Measurements from ENCODE around the gene SNCA. TPM values are rescaled to one million over a fixed set of nuclear protein-coding genes. Genes with fewer than 3 reads are reported as not detected.

The SNCA gene
- total and polyA plus RNA-seq, 2 of the 8 experiments (the other 6 are each of a cell fraction or from before 2014, with no cell fraction given): 8.5 to 16.8 TPM

- Histone ChIP-seq H3K27ac (ENCODE audit: low read depth, low read length) (no peak overlapping the region), H3K9ac (replicated peaks in 1 of 4; ENCODE audit: extremely low read depth in 1 of 4, low read depth in 3 of 4, low read length in 3 of 4) (no peak overlapping the region), H2BK12ac (ENCODE audit: low read depth, low read length) (no peak overlapping the region), H3K4me1 (replicated peaks in 1 of 4; ENCODE audit: control insufficient read depth in 3 of 4, insufficient read depth in 4 of 4, low read length in 3 of 4) (peaks cover 0 to 6% (median 3%) of the 10 kb centered on the region in 4 experiments; a peak in 2 of 7 replicates), H3K9me3 (ENCODE audit: insufficient read depth in 2 of 2, low read depth in 1 of 2, low read length in 1 of 2) (no peaks in the 10 kb centered on the region), H3K4me2 (ENCODE audit: insufficient read depth in 1 of 2, low read depth in 2 of 2, low read length in 2 of 2) (no peak overlapping the region), H4K5ac (ENCODE audit: insufficient read length, low read depth, low read length) (no peak overlapping the region), H2BK15ac (ENCODE audit: low read length) (no peak overlapping the region), H2AFZ (ENCODE audit: low read length) (no peak overlapping the region), H3K4me3 (ENCODE audit: extremely low read depth in 1 of 4, insufficient read depth in 2 of 4, low read depth in 3 of 4, low read length in 4 of 4) (no peak overlapping the region), H3K79me1 (ENCODE audit: low read depth, low read length) (no peaks in the 10 kb centered on the region), H3K36me3 (ENCODE audit: control insufficient read depth in 2 of 4, insufficient read depth in 4 of 4, low read length in 3 of 4) (no peaks in the 10 kb centered on the region), H3K4ac (replicated peaks; ENCODE audit: insufficient read length, low read depth, low read length) (no peak overlapping the region), H2BK120ac (replicated peaks; ENCODE audit: low read depth, low read length) (no peak overlapping the region), H2BK5ac (ENCODE audit: low read depth, low read length) (no peak overlapping the region), H4K20me1 (replicated peaks in 1 of 2; ENCODE audit: control insufficient read depth in 1 of 2, insufficient read depth in 2 of 2, low read length in 2 of 2) (no peaks in the 10 kb centered on the region), H4K8ac (ENCODE audit: extremely low read depth, insufficient read depth, low read length) (no peak overlapping the region), H4K91ac (replicated peaks; ENCODE audit: insufficient read length, low read length) (no peak overlapping the region), H3K14ac (ENCODE audit: insufficient read length) (no peak overlapping the region), H3K56ac (replicated peaks; ENCODE audit: insufficient read length, low read depth, low read length) (no peak overlapping the region), H2AK5ac (ENCODE audit: low read depth, low read length) (no peak overlapping the region), H3K27me3 (replicated peaks in 1 of 4; ENCODE audit: control insufficient read depth in 3 of 4, extremely low read depth in 1 of 4, insufficient read depth in 3 of 4, low read length in 3 of 4) (no peaks in the 10 kb centered on the region), H2BK20ac (ENCODE audit: low read length) (no peak overlapping the region), H3K79me2 (ENCODE audit: control insufficient read depth in 1 of 2, insufficient read depth in 2 of 2, low read length in 2 of 2) (no peaks in the 10 kb centered on the region), H3K23ac (ENCODE audit: insufficient read length) (no peak overlapping the region), H3K23me2 (ENCODE audit: low read depth, low read length) (no peaks in the 10 kb centered on the region), H3K18ac (ENCODE audit: extremely low read depth, low read length) (no peak overlapping the region)
- 79% methylated on average over 2 of the region's 2 CpGs; no CpG with 5 or more reads in 1 of the 2 experiments for WGBS, 2 experiments (ENCODE audit: extremely low coverage in 1 of 2, insufficient coverage in 1 of 2, insufficient read length in 1 of 2, insufficient replicate concordance in 2 of 2, low coverage in 1 of 2, low lambda C conversion rate in 2 of 2, missing lambda C conversion rate in 1 of 2)
- FAIRE-seq (no peak), DNase-seq (ENCODE audit: low read depth in 1 of 2, low spot score in 2 of 2) (no peak)
- CTCF ChIA-PET (ENCODE audit: partially characterized antibody): no interaction called here
- POLR2A ChIA-PET (ENCODE audit: partially characterized antibody): no interaction called here
- TF ChIP-seq SP2 (IDR thresholded peaks at IDR 0.05; ENCODE audit: low read length) (no peak), SUZ12 (IDR thresholded peaks at IDR 0.05; ENCODE audit: low read length) (no peak), RBBP5 (IDR thresholded peaks at IDR 0.05; ENCODE audit: borderline replicate concordance, low read depth, low read length) (no peak), SIN3A (conservative IDR thresholded peaks at IDR 0.05 in 1 of 2, IDR thresholded peaks at IDR 0.05 in 1 of 2; ENCODE audit: low read depth in 1 of 2, low read length in 2 of 2) (no peak), JUND (IDR thresholded peaks at IDR 0.05; ENCODE audit: low read length) (no peak), EZH2 (IDR thresholded peaks at IDR 0.05; ENCODE audit: low read depth, low read length, severe bottlenecking) (no peak)
- TF ChIP-seq, protein P1, sequence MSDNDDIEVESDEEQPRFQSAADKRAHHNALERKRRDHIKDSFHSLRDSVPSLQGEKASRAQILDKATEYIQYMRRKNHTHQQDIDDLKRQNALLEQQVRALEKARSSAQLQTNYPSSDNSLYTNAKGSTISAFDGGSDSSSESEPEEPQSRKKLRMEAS (IDR thresholded peaks at IDR 0.05): no peak
These were observed 23.8 kb downstream of the SNCA start for GRCh38 chr4:89813197-89813596.
